Kidney (tissue), 14 donors: ENCODE data around the gene ADAMTS13. TPM values are rescaled to one million over a fixed set of nuclear protein-coding genes. Genes with fewer than 3 reads are reported as not detected.

ENCODE experiments used
- DNase-seq, 5 donors: peaks; one replicate each; pipeline ENCODE4 v3.0.0-alpha.2; 2013 to 2020
- FAIRE-seq: peaks from 2 replicates; lab custom pipeline; 2012; peaks lifted over from hg19 to GRCh38; lab: Jason Lieb, UNC
- H3K27ac ChIP-seq, 2 donors: one replicate each; pipeline ENCODE4 v1.7.0; 2013; ENCODE audit warnings: low read depth in 2 of 2, low read length in 2 of 2, inconsistent platforms in 1 of 2
- H3K27me3 ChIP-seq: one replicate; pipeline ENCODE4 v1.7.1; 2013; ENCODE audit warnings: low read length, inconsistent platforms; ENCODE audit not compliant: control insufficient read depth, insufficient read depth
- H3K36me3 ChIP-seq, 3 donors: one replicate each; pipeline versions ENCODE4 v1.7.0 to v1.7.1; 2013; ENCODE audit warnings: low read length in 3 of 3, control low read depth in 1 of 3, inconsistent platforms in 1 of 3; ENCODE audit not compliant: insufficient read depth in 3 of 3, control insufficient read depth in 2 of 3
- H3K4me1 ChIP-seq, 3 donors: one replicate each; pipeline versions ENCODE4 v1.7.0 to v1.7.1; 2013; ENCODE audit warnings: low read length in 3 of 3, inconsistent platforms in 1 of 3, low read depth in 1 of 3; ENCODE audit not compliant: control insufficient read depth in 2 of 3, insufficient read depth in 2 of 3
- H3K4me3 ChIP-seq, 3 donors: one replicate each; pipeline versions ENCODE4 v1.7.0 to v1.8.1; 2013; ENCODE audit warnings: low read length in 3 of 3, control low read depth in 1 of 3, inconsistent platforms in 1 of 3
- H3K9ac ChIP-seq, 3 donors: one replicate each; pipeline versions ENCODE4 v1.7.0 to v1.7.1; 2013; ENCODE audit warnings: low read length in 3 of 3, control low read depth in 1 of 3, inconsistent platforms in 1 of 3
- H3K9me3 ChIP-seq, 3 donors: one replicate each; pipeline versions ENCODE4 v1.7.0 to v1.7.1; 2013; ENCODE audit warnings: low read length in 3 of 3, control low read depth in 1 of 3, inconsistent platforms in 1 of 3; ENCODE audit not compliant: control insufficient read depth in 2 of 3, insufficient read depth in 1 of 3
- intact Hi-C: fragments of 100-400 bp; cut with DNase I; formaldehyde crosslinking; loops from one replicate; pipeline ENCODE4 v1.11.1; 2022
- polyA plus RNA-seq: library from polyadenylated mRNA; stranded (reverse); fragments of 350-450 nt; fragmentation: Illumina TruSeq; extraction: RNeasy Lipid Tissue Mini Kit (QIAGEN cat#74804); gene quantifications from one replicate; pipeline ENCODE4 v1.2.3, GENCODE V29; 2014; ENCODE audit warnings: low read depth, low replicate concordance; ENCODE audit not compliant: insufficient read depth
- total RNA-seq: library from RNA; stranded (reverse); fragmentation: NEBNext Ultra II Directional; extraction: Animal tissue kit (Norgen Biotek cat#: 25700); gene quantifications from one replicate; pipeline ENCODE4 v1.2.1, GENCODE V29; 2021
- TF ChIP-seq, protein P1 (sequence below): IDR thresholded peaks from 3 replicates; pipeline ENCODE4 v1.5.1; 2012; ENCODE audit warnings: mild to moderate bottlenecking, moderate library complexity, borderline replicate concordance; ENCODE audit not compliant: insufficient read depth; ENCODE audit errors: extremely low read depth
- donor health status: control.
- donor health status: control.
- donor health status: control.
- donor health status: control.
- donor health status: control.
- donor health status: DM: yes; HTN: yes; CAD: no.
- donor health status: Normal renal cell carcinoma (clear cell type).

Gene ADAMTS13
- total and polyA plus RNA-seq, 2 donors from 2014 or later: 3.1 to 3.6 TPM

DNA sequence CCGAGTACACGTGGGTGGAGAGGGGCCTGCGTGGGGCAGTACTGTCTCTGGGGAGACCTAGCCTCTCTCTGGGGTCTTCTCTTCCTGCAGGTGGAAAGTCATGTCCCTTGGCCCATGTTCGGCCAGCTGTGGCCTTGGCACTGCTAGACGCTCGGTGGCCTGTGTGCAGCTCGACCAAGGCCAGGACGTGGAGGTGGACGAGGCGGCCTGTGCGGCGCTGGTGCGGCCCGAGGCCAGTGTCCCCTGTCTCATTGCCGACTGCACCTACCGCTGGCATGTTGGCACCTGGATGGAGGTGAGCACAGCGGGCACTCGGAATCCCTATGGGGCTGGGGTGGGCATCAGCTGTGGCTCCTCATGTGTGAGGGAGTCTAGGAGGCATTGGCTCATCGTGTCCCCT lies 32.2 kb downstream of the ADAMTS13 start:
- TF ChIP-seq, protein P1, sequence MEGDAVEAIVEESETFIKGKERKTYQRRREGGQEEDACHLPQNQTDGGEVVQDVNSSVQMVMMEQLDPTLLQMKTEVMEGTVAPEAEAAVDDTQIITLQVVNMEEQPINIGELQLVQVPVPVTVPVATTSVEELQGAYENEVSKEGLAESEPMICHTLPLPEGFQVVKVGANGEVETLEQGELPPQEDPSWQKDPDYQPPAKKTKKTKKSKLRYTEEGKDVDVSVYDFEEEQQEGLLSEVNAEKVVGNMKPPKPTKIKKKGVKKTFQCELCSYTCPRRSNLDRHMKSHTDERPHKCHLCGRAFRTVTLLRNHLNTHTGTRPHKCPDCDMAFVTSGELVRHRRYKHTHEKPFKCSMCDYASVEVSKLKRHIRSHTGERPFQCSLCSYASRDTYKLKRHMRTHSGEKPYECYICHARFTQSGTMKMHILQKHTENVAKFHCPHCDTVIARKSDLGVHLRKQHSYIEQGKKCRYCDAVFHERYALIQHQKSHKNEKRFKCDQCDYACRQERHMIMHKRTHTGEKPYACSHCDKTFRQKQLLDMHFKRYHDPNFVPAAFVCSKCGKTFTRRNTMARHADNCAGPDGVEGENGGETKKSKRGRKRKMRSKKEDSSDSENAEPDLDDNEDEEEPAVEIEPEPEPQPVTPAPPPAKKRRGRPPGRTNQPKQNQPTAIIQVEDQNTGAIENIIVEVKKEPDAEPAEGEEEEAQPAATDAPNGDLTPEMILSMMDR: no peak
- intact Hi-C loops: no loop called here
- no peak overlapping the region for H3K27ac ChIP-seq
- no peak overlapping the region for H3K9ac ChIP-seq
- no peak for FAIRE-seq
- no peak overlapping the region for H3K4me3 ChIP-seq
- no peaks in the 10 kb centered on the region for H3K27me3 ChIP-seq
- H3K9me3 ChIP-seq: no peaks in the 10 kb centered on the region
- no peaks in the 10 kb centered on the region for H3K36me3 ChIP-seq
- peak in 1 of 5 donors; percentile 70 for DNase-seq
- H3K4me1 ChIP-seq: peaks cover 0 to 2% (median 0%) of the 10 kb centered on the region in 3 donors

DNA sequence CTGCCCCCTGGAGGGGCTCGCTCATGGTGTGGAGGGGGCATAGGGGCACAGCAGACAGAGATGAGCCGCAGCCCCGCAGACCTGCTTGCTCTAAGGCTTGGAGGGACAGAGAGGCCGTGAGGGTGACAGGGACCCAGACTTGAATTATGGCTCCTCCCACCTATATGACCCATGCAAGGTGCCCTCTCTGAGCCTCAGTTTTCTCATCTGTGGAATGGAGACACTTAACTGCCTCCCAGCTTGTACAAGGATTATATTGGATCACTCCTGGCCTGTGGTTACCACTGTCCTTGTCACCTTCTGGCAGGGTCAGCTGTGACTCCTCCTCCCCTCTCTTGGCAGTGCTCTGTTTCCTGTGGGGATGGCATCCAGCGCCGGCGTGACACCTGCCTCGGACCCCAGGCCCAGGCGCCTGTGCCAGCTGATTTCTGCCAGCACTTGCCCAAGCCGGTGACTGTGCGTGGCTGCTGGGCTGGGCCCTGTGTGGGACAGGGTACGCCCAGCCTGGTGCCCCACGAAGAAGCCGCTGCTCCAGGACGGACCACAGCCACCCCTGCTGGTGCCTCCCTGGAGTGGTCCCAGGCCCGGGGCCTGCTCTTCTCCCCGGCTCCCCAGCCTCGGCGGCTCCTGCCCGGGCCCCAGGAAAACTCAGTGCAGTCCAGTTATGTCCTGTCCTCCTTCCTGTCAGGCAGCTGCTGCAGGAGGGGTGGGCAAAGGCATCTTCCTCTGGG lies 32.9 kb downstream of the ADAMTS13 start:
- Histone ChIP-seq H3K4me3 (no peak overlapping the region), H3K27me3 (no peaks in the 10 kb centered on the region), H3K27ac (no peak overlapping the region), H3K9ac (no peak overlapping the region), H3K4me1 (no peaks in the 10 kb centered on the region), H3K9me3 (no peaks in the 10 kb centered on the region), H3K36me3 (no peaks in the 10 kb centered on the region)
- FAIRE-seq: no peak
- TF ChIP-seq, protein P1: no peak
- DNase-seq: peak in 1 of 5 donors; percentile 71
- intact Hi-C loops: no loop called here

DNA sequence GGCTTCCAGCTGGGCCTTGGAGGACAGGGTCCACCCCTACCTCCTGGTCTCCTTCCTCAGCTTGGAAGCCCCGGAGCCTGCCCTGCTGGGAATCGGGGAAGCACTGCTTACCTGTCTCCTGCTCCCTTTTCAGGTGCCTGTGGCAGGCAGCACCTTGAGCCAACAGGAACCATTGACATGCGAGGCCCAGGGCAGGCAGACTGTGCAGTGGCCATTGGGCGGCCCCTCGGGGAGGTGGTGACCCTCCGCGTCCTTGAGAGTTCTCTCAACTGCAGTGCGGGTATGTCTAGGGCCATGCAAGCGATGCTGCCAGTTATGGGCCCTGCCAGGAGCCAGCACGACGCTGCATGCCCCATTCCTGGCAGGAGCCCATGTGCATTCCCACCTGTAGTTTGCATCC lies 33.8 kb downstream of the ADAMTS13 start:
- Histone ChIP-seq H3K27me3 (no peaks in the 10 kb centered on the region), H3K9ac (no peak overlapping the region), H3K4me1 (peaks cover 0 to 3% (median 3%) of the 10 kb centered on the region in 3 donors), H3K4me3 (no peak overlapping the region), H3K36me3 (no peaks in the 10 kb centered on the region), H3K9me3 (no peaks in the 10 kb centered on the region), H3K27ac (no peak overlapping the region)
- intact Hi-C loops: no loop called here
- TF ChIP-seq, protein P1: no peak
- FAIRE-seq (no peak), DNase-seq (no peak)

DNA sequence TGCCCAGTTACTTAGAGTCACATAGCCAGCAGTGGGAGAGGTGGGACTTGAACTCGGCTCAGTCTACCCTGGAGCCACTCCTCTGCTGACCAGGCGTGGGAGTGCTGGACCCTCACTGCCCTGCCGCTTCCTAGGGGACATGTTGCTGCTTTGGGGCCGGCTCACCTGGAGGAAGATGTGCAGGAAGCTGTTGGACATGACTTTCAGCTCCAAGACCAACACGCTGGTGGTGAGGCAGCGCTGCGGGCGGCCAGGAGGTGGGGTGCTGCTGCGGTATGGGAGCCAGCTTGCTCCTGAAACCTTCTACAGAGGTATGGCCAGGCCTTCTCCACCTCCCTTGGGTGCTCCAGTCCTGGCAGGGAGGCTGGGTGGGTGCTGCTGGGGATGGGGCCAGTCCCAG lies 34.2 kb downstream of the ADAMTS13 start:
- Histone ChIP-seq H3K9me3 (no peaks in the 10 kb centered on the region), H3K4me3 (no peak overlapping the region), H3K9ac (no peak overlapping the region), H3K27ac (no peak overlapping the region), H3K4me1 (peaks cover 0 to 8% (median 6%) of the 10 kb centered on the region in 3 donors), H3K36me3 (no peaks in the 10 kb centered on the region), H3K27me3 (no peaks in the 10 kb centered on the region)
- TF ChIP-seq, protein P1: no peak
- intact Hi-C loops: no loop called here
- DNase-seq (peak in 1 of 5 donors; percentile 61), FAIRE-seq (no peak)
